Transverse colon (tissue), 3 donors: ENCODE measurements around the gene ZNF232.

Experiments used
- POLR2A ChIP-seq: fragments of 450-650 bp; IDR thresholded peaks from one replicate; pipeline ENCODE4 v1.6.1; 2016; ENCODE audit warnings: antibody characterized with exemption, mild to moderate bottlenecking, moderate library complexity
- TF ChIP-seq, protein P1 (sequence below), 5 experiments: fragments of 200-600 bp in 3 of 5; fragments of 450-650 bp in 2 of 5; sonication (generic) in 3 of 5; IDR thresholded peaks; 1 replicate in 2 of 5; 2 replicates in 3 of 5; pipeline ENCODE4 v1.5.1; 2016 to 2017; ENCODE audit warnings: antibody characterized with exemption in 5 of 5, inconsistent platforms in 3 of 5, mild to moderate bottlenecking in 2 of 5, moderate library complexity in 1 of 5

DNA sequence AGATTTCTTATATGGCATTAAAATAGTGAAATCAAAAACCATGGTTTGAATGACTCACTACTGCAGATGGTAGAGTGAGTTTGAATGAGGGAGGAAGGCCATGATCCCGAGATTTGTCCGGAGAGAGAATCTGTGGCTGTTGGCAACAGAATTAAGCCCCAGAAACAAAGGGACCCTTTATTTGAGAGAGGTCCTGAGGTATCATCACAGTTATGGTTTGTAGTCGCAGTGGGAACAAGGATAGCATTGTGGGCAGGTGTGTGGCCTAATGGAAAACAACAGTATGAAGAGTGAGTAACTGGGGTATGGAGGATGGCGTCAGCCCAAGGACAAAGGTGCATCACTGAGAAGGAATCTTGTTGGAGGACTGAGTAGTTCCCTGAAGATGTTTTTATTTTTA lies 42.0 kb downstream of the ZNF232 start:
- no peak for TF ChIP-seq POLR2A
- TF ChIP-seq, protein P1, sequence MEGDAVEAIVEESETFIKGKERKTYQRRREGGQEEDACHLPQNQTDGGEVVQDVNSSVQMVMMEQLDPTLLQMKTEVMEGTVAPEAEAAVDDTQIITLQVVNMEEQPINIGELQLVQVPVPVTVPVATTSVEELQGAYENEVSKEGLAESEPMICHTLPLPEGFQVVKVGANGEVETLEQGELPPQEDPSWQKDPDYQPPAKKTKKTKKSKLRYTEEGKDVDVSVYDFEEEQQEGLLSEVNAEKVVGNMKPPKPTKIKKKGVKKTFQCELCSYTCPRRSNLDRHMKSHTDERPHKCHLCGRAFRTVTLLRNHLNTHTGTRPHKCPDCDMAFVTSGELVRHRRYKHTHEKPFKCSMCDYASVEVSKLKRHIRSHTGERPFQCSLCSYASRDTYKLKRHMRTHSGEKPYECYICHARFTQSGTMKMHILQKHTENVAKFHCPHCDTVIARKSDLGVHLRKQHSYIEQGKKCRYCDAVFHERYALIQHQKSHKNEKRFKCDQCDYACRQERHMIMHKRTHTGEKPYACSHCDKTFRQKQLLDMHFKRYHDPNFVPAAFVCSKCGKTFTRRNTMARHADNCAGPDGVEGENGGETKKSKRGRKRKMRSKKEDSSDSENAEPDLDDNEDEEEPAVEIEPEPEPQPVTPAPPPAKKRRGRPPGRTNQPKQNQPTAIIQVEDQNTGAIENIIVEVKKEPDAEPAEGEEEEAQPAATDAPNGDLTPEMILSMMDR (IDR thresholded peaks at IDR 0.05) = no peak
